H9 (cell line): Measurements from ENCODE around the gene DICER1. TPM values are rescaled to one million over a fixed set of nuclear protein-coding genes. Genes with fewer than 3 reads are reported as not detected.

ENCODE experiments used
- DNase-seq: peaks from one replicate; pipeline ENCODE4 v3.0.0-alpha.2; 2017
- H2AFZ ChIP-seq: one replicate; pipeline ENCODE4 v1.6.1; 2013; ENCODE audit warnings: mild to moderate bottlenecking, low read length, control low read depth, moderate library complexity
- H2AK5ac ChIP-seq: 2 replicates; pipeline ENCODE4 v1.6.1; 2013; ENCODE audit warnings: low read length, control low read depth, mixed read lengths; ENCODE audit not compliant: insufficient read length
- H2BK120ac ChIP-seq: one replicate; pipeline ENCODE4 v1.6.1; 2013; ENCODE audit warnings: low read depth, mild to moderate bottlenecking, low read length, control low read depth, inconsistent platforms; ENCODE audit not compliant: poor library complexity, severe bottlenecking
- H2BK12ac ChIP-seq: 2 replicates; pipeline ENCODE4 v1.6.1; 2013; ENCODE audit warnings: low read length, control low read depth, mixed read lengths, low read depth; ENCODE audit not compliant: insufficient read length
- H2BK15ac ChIP-seq: 2 replicates; pipeline ENCODE4 v1.6.1; 2013; ENCODE audit warnings: low read depth, low read length, control low read depth
- H2BK20ac ChIP-seq: one replicate; pipeline ENCODE4 v1.6.1; 2013; ENCODE audit warnings: low read depth, mild to moderate bottlenecking, low read length, control low read depth, inconsistent platforms; ENCODE audit not compliant: poor library complexity, severe bottlenecking
- H2BK5ac ChIP-seq: 2 replicates; pipeline ENCODE4 v1.6.1; 2013; ENCODE audit warnings: low read length, control low read depth, mixed read lengths; ENCODE audit not compliant: insufficient read length
- H3K14ac ChIP-seq: 2 replicates; pipeline ENCODE4 v1.6.1; 2013; ENCODE audit warnings: low read length, control low read depth; ENCODE audit not compliant: insufficient read depth
- H3K18ac ChIP-seq: 2 replicates; pipeline ENCODE4 v1.6.1; 2013; ENCODE audit warnings: low read depth, mild to moderate bottlenecking, mixed read lengths, low read length, control low read depth; ENCODE audit not compliant: insufficient read length
- H3K23ac ChIP-seq: 2 replicates; pipeline ENCODE4 v1.6.1; 2013; ENCODE audit warnings: low read length, control low read depth, mixed read lengths, low read depth; ENCODE audit not compliant: insufficient read length
- H3K23me2 ChIP-seq: 2 replicates; pipeline ENCODE4 v1.6.1; 2013; ENCODE audit warnings: low read depth, mild to moderate bottlenecking, mixed read lengths, low read length, control low read depth; ENCODE audit not compliant: insufficient read length, poor library complexity, severe bottlenecking
- H3K27ac ChIP-seq: 2 replicates; pipeline ENCODE4 v1.5.1; 2013; ENCODE audit warnings: low read length, control low read depth, mixed read lengths, low read depth; ENCODE audit not compliant: insufficient read length
- H3K27me3 ChIP-seq: 2 replicates; pipeline ENCODE4 v1.6.1; 2013; ENCODE audit warnings: low read length, control low read depth, inconsistent platforms; ENCODE audit not compliant: insufficient read depth
- H3K4ac ChIP-seq: 2 replicates; pipeline ENCODE4 v1.6.1; 2013; ENCODE audit warnings: low read depth, mild to moderate bottlenecking, control low read depth, inconsistent platforms, low read length, moderate library complexity
- H3K4me1 ChIP-seq: 2 replicates; pipeline ENCODE4 v1.6.1; 2013; ENCODE audit warnings: low read length, control low read depth, inconsistent platforms; ENCODE audit not compliant: insufficient read depth
- H3K4me2 ChIP-seq: 2 replicates; pipeline ENCODE4 v1.6.1; 2013; ENCODE audit warnings: low read length, control low read depth, mixed read lengths; ENCODE audit not compliant: insufficient read length, insufficient read depth
- H3K56ac ChIP-seq: 2 replicates; pipeline ENCODE4 v1.6.1; 2013; ENCODE audit warnings: low read depth, mild to moderate bottlenecking, mixed read lengths, low read length, control low read depth; ENCODE audit not compliant: insufficient read length
- H3K79me1 ChIP-seq: 2 replicates; pipeline ENCODE4 v1.6.1; 2013; ENCODE audit warnings: low read depth, mild to moderate bottlenecking, moderate library complexity, low read length, control low read depth, inconsistent platforms; ENCODE audit not compliant: insufficient read depth, poor library complexity, severe bottlenecking
- H3K79me2 ChIP-seq: 2 replicates; pipeline ENCODE4 v1.6.1; 2013; ENCODE audit warnings: low read length, control low read depth, inconsistent platforms; ENCODE audit not compliant: insufficient read depth
- H3K9ac ChIP-seq: 2 replicates; pipeline ENCODE4 v1.6.1; 2013; ENCODE audit warnings: low read length, control low read depth, mixed read lengths; ENCODE audit not compliant: insufficient read length; ENCODE audit errors: extremely low read depth
- H3K9me3 ChIP-seq: one replicate; pipeline ENCODE4 v1.6.1; 2013; ENCODE audit warnings: low read depth, low read length, inconsistent platforms; ENCODE audit not compliant: control insufficient read depth
- H3T11ph ChIP-seq: one replicate; pipeline ENCODE4 v1.6.1; 2013; ENCODE audit warnings: mild to moderate bottlenecking, low read length, control low read depth, inconsistent platforms
- H4K20me1 ChIP-seq: one replicate; pipeline ENCODE4 v1.6.1; 2013; ENCODE audit not compliant: control insufficient read depth, insufficient read length, insufficient read depth
- H4K5ac ChIP-seq: 2 replicates; pipeline ENCODE4 v1.6.1; 2013; ENCODE audit warnings: low read depth, mild to moderate bottlenecking, mixed read lengths, low read length, control low read depth; ENCODE audit not compliant: insufficient read length
- H4K8ac ChIP-seq: replicated peaks from 2 replicates; pipeline ENCODE4 v1.6.1; 2013; ENCODE audit warnings: low read length, control low read depth, mixed read lengths, low read depth; ENCODE audit not compliant: insufficient read length
- H4K91ac ChIP-seq: 2 replicates; pipeline ENCODE4 v1.6.1; 2013; ENCODE audit warnings: low read depth, mild to moderate bottlenecking, moderate library complexity, mixed read lengths, low read length, control low read depth; ENCODE audit not compliant: insufficient read length
- H3K27ac Mint-ChIP-seq, 3 experiments: 2 replicates in 2 of 3; 3 replicates in 1 of 3; pipeline ENCODE4 v1.8.0; 2020 to 2021; ENCODE audit warnings: mixed read lengths in 3 of 3, mild to moderate bottlenecking in 1 of 3, moderate library complexity in 1 of 3
- H3K27me3 Mint-ChIP-seq: 2 replicates; pipeline ENCODE4 v1.8.0; 2021; ENCODE audit warnings: low read depth, mild to moderate bottlenecking, moderate library complexity, mixed read lengths
- H3K36me3 Mint-ChIP-seq, 3 experiments: 2 replicates in 2 of 3; 3 replicates in 1 of 3; pipeline ENCODE4 v1.8.0; 2020 to 2021; ENCODE audit warnings: low read depth in 3 of 3, mixed read lengths in 3 of 3; ENCODE audit not compliant: insufficient read depth in 1 of 3
- H3K4me1 Mint-ChIP-seq, 2 experiments: 2 replicates each; pipeline ENCODE4 v1.8.0; 2020; ENCODE audit warnings: mixed read lengths in 2 of 2
- H3K4me3 Mint-ChIP-seq, 2 experiments: 2 replicates in 1 of 2; 3 replicates in 1 of 2; pipeline ENCODE4 v1.8.0; 2020 to 2021; ENCODE audit warnings: mild to moderate bottlenecking in 2 of 2, mixed read lengths in 2 of 2, moderate library complexity in 1 of 2
- H3K9me3 Mint-ChIP-seq, 2 experiments: 2 replicates in 1 of 2; 3 replicates in 1 of 2; pipeline ENCODE4 v1.8.0; 2020; ENCODE audit warnings: mild to moderate bottlenecking in 2 of 2, mixed read lengths in 2 of 2, moderate library complexity in 1 of 2
- WGBS: extraction: QIAGEN DNeasy Blood & Tissue Kit; methylation state at CpG from one replicate; pipeline ENCODE4 v1.1.7; 2013; ENCODE audit warnings: missing lambda C conversion rate, low lambda C conversion rate, mixed read lengths; ENCODE audit not compliant: insufficient read length; ENCODE audit errors: extremely low coverage; 5-methylcytosine and 5-hydroxymethylcytosine counted together
- total RNA-seq: library from RNA; stranded (reverse); gene quantifications from 2 replicates; pipeline ENCODE4 v1.2.1, GENCODE V29; 2021
- TF ChIP-seq, protein P1 (sequence below): fragments of 200-600 bp; sonication (generic); conservative IDR thresholded peaks from 3 replicates; pipeline ENCODE4 v1.8.0; 2021; ENCODE audit warnings: antibody characterized with exemption, mild to moderate bottlenecking

DICER1 gene
- total RNA-seq, 1 experiment from 2014 or later, result 57.0 TPM

DNA sequence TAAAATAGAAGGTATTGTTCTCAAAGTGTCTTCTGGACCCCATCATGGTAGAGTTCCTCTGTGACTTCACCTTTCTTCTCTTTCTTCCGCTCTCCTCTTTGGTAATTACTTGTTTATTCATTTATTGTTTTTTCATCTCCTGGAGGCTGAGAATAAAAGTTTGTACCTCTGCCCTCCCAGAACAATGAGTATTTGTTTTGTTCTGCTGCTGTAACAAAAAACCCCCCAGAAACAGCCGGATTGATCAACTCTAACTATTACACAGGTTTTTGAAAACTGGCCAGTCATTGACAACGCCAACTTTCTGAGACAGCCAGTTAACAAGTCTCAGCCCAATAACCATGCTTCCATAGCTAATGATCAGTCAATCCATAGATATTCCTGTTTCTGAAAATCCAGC, 8.2 kb upstream of the DICER1 start:
- Histone ChIP-seq H3K4me2 (no peak overlapping the region), H4K20me1 (no peaks in the 10 kb centered on the region), H3K18ac (no peak overlapping the region), H2BK12ac (no peak overlapping the region), H3K23ac (no peak overlapping the region), H3K27me3 (no peaks in the 10 kb centered on the region; the same call in 1 of the 2 replicates), H2AFZ (no peak overlapping the region), H4K91ac (no peak overlapping the region), H3K9ac (no peak overlapping the region), H2BK15ac (no peak overlapping the region), H4K8ac (no peak overlapping the region), H3K56ac (no peak overlapping the region), H3T11ph (no peak overlapping the region), H2BK20ac (no peak overlapping the region), H3K79me1 (no peaks in the 10 kb centered on the region), H3K4me1 (no peaks in the 10 kb centered on the region; the same call in 1 of the 2 replicates), H2BK120ac (no peak overlapping the region), H2AK5ac (no peak overlapping the region), H3K27ac (no peak overlapping the region), H2BK5ac (no peak overlapping the region), H3K9me3 (peaks cover 6% of the 10 kb centered on the region), H3K79me2 (no peaks in the 10 kb centered on the region), H3K23me2 (no peaks in the 10 kb centered on the region), H3K4ac (no peak overlapping the region), H3K14ac (no peak overlapping the region), H4K5ac (no peak overlapping the region)
- TF ChIP-seq, protein P1, sequence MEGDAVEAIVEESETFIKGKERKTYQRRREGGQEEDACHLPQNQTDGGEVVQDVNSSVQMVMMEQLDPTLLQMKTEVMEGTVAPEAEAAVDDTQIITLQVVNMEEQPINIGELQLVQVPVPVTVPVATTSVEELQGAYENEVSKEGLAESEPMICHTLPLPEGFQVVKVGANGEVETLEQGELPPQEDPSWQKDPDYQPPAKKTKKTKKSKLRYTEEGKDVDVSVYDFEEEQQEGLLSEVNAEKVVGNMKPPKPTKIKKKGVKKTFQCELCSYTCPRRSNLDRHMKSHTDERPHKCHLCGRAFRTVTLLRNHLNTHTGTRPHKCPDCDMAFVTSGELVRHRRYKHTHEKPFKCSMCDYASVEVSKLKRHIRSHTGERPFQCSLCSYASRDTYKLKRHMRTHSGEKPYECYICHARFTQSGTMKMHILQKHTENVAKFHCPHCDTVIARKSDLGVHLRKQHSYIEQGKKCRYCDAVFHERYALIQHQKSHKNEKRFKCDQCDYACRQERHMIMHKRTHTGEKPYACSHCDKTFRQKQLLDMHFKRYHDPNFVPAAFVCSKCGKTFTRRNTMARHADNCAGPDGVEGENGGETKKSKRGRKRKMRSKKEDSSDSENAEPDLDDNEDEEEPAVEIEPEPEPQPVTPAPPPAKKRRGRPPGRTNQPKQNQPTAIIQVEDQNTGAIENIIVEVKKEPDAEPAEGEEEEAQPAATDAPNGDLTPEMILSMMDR, result no peak
- WGBS, result no CpG with 5 or more reads among the region's 3 CpGs
- peaks cover 19 to 27% of the 10 kb centered on the region in 2 experiments for H3K9me3 Mint-ChIP-seq
- H3K36me3 Mint-ChIP-seq, result peaks cover 10 to 40% (median 12%) of the 10 kb centered on the region in 3 experiments; a peak in 6 of 7 replicates
- peaks cover 24 to 29% of the 10 kb centered on the region in 2 experiments for H3K4me1 Mint-ChIP-seq
- no peak overlapping the region for H3K27ac Mint-ChIP-seq
- H3K4me3 Mint-ChIP-seq, result no peak overlapping the region
- DNase-seq, result no peak
- no peaks in the 10 kb centered on the region for H3K27me3 Mint-ChIP-seq
